Osteocyte (in vitro differentiated cells): ENCODE data around the gene PAX3. TPM values are rescaled to one million over a fixed set of nuclear protein-coding genes. Genes with fewer than 3 reads are reported as not detected.

Experiments used
- DNase-seq: peaks from one replicate; pipeline ENCODE4 v3.0.0; 2021; ENCODE audit warnings: mixed read lengths; ENCODE audit not compliant: unreplicated experiment; ENCODE audit errors: extremely low spot score
- H3K27ac Mint-ChIP-seq: one replicate; pipeline ENCODE4 v1.8.0; 2021; ENCODE audit warnings: mild to moderate bottlenecking, mixed read lengths; ENCODE audit not compliant: unreplicated experiment
- H3K27me3 Mint-ChIP-seq: one replicate; pipeline ENCODE4 v1.8.0; 2021; ENCODE audit warnings: mixed read lengths; ENCODE audit not compliant: unreplicated experiment
- H3K36me3 Mint-ChIP-seq: one replicate; pipeline ENCODE4 v1.8.0; 2021; ENCODE audit warnings: mixed read lengths; ENCODE audit not compliant: unreplicated experiment
- H3K4me1 Mint-ChIP-seq: one replicate; pipeline ENCODE4 v1.8.0; 2021; ENCODE audit warnings: mixed read lengths; ENCODE audit not compliant: unreplicated experiment
- H3K4me3 Mint-ChIP-seq: one replicate; pipeline ENCODE4 v1.8.0; 2021; ENCODE audit warnings: mild to moderate bottlenecking, moderate library complexity, mixed read lengths; ENCODE audit not compliant: unreplicated experiment
- H3K9me3 Mint-ChIP-seq: one replicate; pipeline ENCODE4 v1.8.0; 2021; ENCODE audit warnings: mixed read lengths; ENCODE audit not compliant: unreplicated experiment
- total RNA-seq: library from RNA; stranded (reverse); gene quantifications from 2 replicates; pipeline ENCODE4 v1.2.1, GENCODE V29; 2021
- TF ChIP-seq, protein P1 (sequence below): fragments of 200-600 bp; sonication (generic); IDR thresholded peaks from 2 replicates; pipeline ENCODE4 v1.5.0; 2021; ENCODE audit warnings: antibody characterized with exemption, mild to moderate bottlenecking, moderate library complexity

Gene PAX3
- total RNA-seq, 1 donor from 2014 or later, result 2.3 TPM

DNA sequence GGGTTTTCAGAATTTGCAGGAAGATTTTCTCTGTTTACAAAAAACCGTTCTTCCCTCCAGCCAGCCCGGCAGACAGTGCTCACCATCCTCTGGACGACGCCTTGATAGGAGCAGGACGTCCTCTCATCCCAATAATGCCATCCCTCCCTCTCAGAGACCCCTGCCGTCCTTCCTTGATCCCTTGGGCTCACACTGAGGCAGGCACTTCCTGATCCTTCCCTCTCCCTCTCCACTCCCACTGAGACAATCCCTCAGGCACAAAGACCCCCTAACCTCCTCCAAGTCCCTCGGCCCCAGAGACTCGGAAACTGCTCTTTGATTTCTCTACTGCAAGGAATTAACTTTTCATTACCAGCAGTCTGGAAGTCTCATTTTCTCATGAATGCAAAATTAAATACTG lies 42.5 kb downstream of the PAX3 start:
- H3K9me3 Mint-ChIP-seq, result no peaks in the 10 kb centered on the region
- peaks cover 6% of the 10 kb centered on the region for H3K27me3 Mint-ChIP-seq
- no peaks in the 10 kb centered on the region for H3K4me1 Mint-ChIP-seq
- DNase-seq, result no peak
- H3K4me3 Mint-ChIP-seq, result no peak overlapping the region
- H3K36me3 Mint-ChIP-seq, result no peaks in the 10 kb centered on the region
- TF ChIP-seq, protein P1, sequence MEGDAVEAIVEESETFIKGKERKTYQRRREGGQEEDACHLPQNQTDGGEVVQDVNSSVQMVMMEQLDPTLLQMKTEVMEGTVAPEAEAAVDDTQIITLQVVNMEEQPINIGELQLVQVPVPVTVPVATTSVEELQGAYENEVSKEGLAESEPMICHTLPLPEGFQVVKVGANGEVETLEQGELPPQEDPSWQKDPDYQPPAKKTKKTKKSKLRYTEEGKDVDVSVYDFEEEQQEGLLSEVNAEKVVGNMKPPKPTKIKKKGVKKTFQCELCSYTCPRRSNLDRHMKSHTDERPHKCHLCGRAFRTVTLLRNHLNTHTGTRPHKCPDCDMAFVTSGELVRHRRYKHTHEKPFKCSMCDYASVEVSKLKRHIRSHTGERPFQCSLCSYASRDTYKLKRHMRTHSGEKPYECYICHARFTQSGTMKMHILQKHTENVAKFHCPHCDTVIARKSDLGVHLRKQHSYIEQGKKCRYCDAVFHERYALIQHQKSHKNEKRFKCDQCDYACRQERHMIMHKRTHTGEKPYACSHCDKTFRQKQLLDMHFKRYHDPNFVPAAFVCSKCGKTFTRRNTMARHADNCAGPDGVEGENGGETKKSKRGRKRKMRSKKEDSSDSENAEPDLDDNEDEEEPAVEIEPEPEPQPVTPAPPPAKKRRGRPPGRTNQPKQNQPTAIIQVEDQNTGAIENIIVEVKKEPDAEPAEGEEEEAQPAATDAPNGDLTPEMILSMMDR, result no peak
- H3K27ac Mint-ChIP-seq, result no peak overlapping the region

DNA sequence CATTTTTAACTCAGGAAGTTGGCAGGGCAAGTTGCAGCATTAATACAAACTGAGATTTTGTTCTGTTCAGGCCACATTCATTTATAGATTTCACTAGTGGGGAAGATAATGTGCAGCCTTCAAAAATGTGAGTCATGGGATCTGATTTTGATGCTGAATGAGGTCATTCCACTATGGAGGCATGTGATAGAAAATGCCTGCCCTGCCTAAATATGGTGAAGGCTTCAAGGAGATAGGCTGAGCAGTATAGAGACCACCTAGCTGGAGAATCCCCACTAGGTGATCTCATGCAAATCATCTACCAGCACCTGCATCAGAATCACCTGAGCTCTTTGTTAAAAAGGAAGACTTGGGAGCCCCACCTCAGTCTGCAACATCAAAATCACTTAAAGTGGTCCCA lies 43.7 kb downstream of the PAX3 start:
- Mint-ChIP-seq H3K4me3 (no peak overlapping the region), H3K4me1 (no peaks in the 10 kb centered on the region), H3K36me3 (no peaks in the 10 kb centered on the region), H3K9me3 (no peaks in the 10 kb centered on the region), H3K27me3 (peaks cover 6% of the 10 kb centered on the region), H3K27ac (no peak overlapping the region)
- TF ChIP-seq, protein P1, result no peak
- DNase-seq, result no peak

DNA sequence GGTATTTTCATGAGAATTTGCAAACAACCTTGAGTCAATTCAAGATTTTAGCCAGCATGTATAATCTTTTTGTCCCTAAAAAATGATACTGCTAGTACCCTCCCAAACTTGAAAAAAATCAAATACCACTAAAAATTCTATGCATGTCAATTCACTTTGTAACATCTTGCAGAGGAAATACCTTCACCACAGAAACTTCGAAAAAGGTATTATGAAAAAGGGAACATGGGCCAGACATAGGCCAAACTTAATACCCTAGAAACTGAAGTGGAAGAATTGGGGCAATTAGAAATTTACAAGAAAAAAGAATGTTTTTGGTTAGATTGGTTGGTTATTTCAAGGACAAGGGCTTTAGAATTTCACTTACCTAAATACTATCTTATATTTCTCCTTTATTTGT lies 48.5 kb downstream of the PAX3 start:
- H3K4me3 Mint-ChIP-seq, result no peak overlapping the region
- DNase-seq, result no peak
- H3K9me3 Mint-ChIP-seq, result no peaks in the 10 kb centered on the region
- no peaks in the 10 kb centered on the region for H3K36me3 Mint-ChIP-seq
- no peaks in the 10 kb centered on the region for H3K4me1 Mint-ChIP-seq
- TF ChIP-seq, protein P1, result no peak
- no peak overlapping the region for H3K27ac Mint-ChIP-seq
- no peaks in the 10 kb centered on the region for H3K27me3 Mint-ChIP-seq

DNA sequence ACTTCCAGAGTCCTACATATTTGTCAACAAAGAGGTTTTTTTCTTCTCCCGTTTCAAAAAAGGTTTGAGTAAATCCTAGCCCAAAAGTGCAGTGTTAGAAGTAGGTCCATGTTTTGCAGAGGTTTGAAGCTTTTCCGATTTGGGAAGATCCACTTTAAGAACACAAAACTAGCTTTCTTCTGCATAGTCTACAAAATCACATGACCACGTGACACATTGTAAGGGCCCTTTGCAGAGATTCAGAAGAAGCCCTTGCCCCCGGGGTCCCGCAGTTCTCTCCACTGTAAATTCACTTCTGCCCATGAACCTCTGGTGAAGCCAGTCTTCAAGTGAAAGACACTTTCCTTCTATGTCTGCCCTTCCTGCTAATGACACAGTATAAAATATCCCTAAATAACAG lies 49.4 kb downstream of the PAX3 start:
- Mint-ChIP-seq H3K9me3 (no peaks in the 10 kb centered on the region), H3K4me3 (no peak overlapping the region), H3K4me1 (no peaks in the 10 kb centered on the region), H3K27ac (no peak overlapping the region), H3K27me3 (no peaks in the 10 kb centered on the region), H3K36me3 (no peaks in the 10 kb centered on the region)
- TF ChIP-seq, protein P1, result no peak
- no peak for DNase-seq

DNA sequence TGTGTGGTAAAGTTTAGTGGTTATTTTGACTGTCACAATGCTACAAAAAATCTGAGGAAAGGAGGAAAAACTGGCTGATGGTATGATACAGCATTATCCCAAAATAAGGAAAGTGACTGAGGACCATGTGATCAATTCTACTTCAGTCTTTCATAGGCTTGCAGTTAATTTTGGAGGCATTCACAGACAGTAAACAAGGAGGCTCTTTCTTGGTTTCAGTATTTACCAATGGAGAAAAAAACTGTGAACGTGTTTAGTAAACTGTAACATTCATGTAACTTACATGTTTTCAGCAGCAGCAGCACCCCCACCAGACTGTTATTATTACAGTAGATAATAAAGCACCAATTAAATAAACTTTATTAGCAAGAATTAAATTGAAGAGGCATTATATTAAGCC lies 50.0 kb downstream of the PAX3 start:
- Mint-ChIP-seq H3K27me3 (peaks cover 2% of the 10 kb centered on the region), H3K4me3 (no peak overlapping the region), H3K36me3 (no peaks in the 10 kb centered on the region), H3K9me3 (no peaks in the 10 kb centered on the region), H3K4me1 (no peaks in the 10 kb centered on the region), H3K27ac (no peak overlapping the region)
- no peak for DNase-seq
- TF ChIP-seq, protein P1, result no peak
